NCI-H1048 (cell line): ENCODE measurements around the gene NDUFA13.
A peak's percentile ranks its signal among the peaks of the same experiment; 100 is the strongest.

Source experiments
- DNase-seq: peaks from one replicate; lab custom pipeline; 2025; lab: John Stamatoyannopoulos, UW

NDUFA13 gene

DNA sequence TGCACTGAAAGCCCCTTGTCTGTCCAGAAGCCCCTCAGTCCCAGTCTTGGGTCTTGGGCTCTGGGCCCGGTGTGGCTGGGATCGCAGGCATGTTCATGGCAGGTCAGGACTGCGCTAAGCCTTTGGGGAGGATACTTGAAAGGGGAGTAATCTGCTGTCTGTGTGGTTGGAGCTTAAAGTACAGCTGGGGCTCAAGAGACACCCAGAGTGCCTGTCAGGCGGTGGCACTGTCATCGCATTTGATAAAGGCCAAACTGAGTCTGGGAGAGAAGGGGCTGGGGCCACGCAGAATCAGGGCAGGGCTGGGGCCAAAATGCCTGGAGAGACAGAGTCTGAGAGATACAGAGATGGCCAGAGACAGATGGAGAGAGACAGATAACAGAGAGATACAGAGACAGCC, 17.8 kb downstream of the NDUFA13 start:
- no peak for DNase-seq

DNA sequence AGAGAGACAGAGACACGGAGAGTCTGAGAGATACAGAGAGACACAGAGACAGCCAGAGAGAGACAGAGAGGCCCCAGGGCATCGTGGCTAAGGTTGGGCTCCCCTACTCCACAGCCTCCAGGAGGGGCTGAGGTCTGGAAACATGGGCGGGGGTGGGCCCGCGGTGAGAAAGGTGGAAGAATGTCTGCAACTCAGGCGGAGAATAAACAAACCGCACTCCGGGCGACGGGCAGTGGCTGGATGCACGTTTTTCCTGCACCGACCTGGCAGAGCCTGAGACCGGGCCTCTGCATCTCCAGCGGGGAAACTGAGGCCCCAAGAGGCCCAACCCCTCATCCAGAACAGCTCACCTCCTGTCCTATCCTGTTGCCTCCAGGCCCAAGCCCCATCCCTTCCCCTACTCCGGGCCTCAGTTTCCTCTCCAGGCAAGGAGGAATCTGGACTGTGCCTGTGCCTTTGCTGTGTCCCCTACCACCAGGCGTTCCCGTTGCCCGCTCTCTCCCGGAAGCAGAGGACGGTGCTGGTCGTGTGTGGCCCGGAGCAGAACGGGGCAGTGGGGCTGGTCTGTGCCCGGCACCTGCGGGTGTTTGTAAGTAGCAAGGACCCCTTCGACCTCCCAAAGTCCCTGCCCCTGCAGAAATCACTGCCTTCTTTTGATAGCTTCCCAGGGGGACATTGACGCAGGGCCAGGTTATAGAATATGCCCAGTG, 18.7 kb downstream of the NDUFA13 start:
- DNase-seq: no peak

GRCh38 chr19:19535311-19536191, 19.5 kb downstream of the NDUFA13 start:
- DNase-seq: no peak

GRCh38 chr19:19537075-19538048, 21.3 kb downstream of the NDUFA13 start:
- no peak for DNase-seq

GRCh38 chr19:19538061-19538784, 22.2 kb downstream of the NDUFA13 start, which contains the start of gene CILP2:
Gene CILP2 (plus strand): TSS chr19:19538265. CDS start chr19:19538350, 85 bp downstream.
- DNase-seq: no peak

DNA sequence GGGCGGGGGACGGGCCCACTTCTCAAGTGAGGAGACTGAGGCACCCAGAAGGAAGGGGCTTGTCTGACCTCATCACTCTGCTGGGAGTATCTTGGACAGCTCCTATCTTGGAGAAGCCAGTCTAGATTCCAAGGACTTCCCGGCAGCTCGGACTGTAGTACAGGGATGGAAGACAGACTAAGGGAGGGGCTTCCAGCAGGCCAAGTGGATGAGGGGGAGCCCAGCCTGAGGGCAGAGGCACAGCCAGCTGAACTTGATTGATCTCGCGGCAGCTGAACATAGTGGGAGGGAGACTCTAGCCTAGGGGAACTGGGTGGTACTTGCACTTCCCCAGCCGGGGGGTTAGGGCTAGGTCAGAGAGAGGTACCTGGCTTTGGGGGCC, 22.8 kb downstream of the NDUFA13 start:
- DNase-seq: no peak

DNA sequence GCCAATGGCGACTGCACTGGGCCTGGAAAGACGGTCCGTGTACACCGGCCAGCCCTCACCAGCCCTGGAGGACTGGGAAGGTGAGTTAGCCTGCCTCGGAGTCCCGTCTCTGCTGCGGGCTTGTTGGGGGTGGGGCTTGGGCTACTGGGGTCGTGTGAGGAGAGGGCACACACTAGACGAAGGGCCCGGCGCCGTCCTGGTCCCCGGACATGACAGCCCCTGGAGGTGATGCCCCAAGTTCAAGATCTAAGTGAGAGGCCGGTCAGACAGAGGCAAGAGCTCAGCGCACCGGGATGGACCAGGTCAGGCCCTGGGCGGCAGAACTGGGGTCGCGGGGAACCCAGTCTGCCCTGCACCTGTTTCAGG, 23.7 kb downstream of the NDUFA13 start:
- DNase-seq: no peak

GRCh38 chr19:19540064-19540714, 24.2 kb downstream of the NDUFA13 start:
- DNase-seq: peak; percentile 80

DNA sequence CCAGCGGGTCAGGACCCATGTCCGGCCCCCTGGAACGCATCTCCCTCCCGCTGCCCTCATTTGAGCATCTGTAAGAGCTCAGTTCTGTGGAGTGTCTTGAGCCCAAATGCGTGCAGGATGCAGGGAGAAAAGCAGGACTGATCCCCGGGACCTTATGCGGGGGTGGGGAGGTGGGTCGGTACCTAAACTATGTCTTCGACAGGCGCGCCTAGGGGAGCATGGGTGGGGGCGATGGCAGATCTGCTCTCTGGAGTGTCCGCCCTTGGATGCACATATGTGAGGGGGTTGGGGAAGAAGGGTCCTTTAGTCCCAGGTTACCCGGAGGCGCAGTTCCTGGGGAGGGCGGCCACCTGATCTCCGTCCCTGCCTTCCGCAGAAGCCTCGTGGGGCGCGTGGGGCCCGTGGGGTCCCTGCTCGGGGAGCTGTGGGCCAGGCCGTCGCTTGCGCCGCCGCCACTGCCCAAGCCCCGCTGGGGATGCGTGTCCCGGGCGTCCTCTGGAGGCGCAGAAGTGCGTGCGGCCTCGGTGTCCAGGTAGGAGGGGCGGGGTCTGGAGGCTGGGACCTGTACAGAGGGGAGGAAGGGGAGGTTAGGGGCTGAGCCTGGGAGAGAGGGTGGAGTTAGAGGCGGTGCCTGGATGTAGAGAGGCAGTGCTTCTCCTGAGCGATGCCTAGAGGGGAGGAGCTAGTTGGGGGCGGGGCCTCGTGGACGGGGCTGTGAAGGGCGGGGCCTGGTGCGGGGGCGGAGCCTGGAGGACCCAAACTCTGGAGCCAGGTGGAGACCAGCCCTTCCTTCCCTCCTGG, 24.9 kb downstream of the NDUFA13 start:
- DNase-seq: no peak

DNA sequence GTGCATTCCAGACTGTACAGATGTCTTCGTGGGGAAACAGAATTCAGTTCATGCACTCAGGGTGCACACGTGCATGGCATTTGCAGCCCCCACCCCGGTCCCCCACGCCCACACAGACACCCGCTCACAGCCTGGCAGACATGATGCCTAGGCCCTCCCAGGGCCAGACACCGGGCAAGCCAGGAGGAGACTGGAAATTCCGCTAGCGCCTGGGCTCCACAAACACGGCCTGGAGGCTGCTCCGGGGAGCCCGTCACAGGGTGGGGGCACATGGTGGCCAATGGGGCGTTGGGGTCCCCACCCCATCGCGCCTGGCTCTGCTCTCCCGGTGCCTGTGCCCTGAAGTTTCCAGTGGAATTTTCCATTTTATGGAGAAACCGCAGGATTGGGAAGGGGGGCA, 25.6 kb downstream of the NDUFA13 start:
- DNase-seq: no peak

GRCh38 chr19:19542507-19542906, 26.5 kb downstream of the NDUFA13 start:
- DNase-seq: no peak

GRCh38 chr19:19543101-19543500, 27.1 kb downstream of the NDUFA13 start:
- DNase-seq: no peak

DNA sequence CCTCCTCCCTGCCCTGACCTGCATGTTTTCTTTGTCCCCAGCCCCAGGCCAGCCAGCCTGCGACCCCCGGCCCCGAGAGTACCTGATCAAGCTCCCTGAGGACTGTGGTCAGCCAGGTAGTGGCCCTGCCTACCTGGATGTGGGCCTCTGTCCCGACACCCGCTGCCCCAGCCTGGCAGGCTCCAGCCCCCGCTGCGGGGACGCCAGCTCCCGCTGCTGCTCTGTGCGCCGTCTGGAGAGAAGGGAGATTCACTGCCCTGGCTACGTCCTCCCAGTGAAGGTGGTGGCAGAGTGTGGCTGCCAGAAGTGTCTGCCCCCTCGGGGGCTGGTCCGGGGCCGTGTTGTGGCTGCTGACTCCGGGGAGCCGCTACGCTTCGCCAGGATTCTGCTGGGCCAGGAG, 27.6 kb downstream of the NDUFA13 start:
- DNase-seq: no peak

DNA sequence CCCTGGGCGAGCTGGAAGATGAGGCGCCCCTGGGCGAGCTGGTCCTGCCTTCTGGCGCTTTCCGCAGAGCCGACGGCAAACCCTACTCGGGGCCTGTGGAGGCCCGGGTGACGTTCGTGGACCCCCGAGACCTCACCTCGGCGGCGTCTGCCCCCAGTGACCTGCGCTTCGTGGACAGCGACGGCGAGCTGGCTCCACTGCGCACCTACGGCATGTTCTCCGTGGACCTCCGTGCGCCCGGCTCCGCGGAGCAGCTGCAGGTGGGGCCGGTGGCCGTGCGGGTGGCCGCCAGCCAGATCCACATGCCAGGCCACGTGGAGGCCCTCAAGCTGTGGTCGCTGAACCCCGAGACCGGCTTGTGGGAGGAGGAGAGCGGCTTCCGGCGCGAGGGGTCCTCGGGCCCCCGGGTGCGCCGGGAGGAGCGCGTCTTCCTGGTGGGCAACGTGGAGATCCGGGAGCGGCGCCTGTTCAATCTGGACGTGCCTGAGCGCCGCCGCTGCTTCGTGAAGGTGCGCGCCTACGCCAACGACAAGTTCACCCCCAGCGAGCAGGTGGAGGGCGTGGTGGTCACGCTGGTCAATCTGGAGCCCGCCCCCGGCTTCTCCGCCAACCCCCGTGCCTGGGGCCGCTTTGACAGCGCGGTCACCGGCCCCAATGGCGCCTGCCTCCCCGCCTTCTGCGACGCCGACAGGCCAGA, 28.4 kb downstream of the NDUFA13 start:
- no peak for DNase-seq

DNA sequence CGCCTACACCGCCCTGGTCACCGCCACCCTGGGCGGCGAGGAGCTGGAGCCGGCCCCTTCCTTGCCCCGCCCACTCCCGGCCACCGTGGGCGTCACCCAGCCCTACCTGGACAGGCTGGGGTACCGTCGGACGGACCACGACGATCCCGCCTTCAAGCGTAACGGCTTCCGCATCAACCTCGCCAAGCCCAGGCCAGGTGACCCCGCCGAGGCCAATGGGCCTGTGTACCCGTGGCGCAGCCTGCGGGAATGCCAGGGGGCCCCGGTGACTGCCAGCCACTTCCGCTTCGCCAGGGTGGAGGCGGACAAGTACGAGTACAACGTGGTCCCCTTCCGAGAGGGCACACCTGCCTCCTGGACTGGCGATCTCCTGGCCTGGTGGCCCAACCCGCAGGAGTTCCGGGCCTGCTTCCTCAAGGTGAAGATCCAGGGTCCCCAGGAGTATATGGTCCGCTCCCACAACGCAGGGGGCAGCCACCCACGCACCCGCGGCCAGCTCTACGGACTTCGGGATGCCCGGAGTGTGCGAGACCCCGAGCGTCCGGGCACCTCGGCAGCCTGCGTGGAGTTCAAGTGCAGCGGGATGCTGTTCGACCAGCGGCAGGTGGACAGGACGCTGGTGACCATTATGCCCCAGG, 29.0 kb downstream of the NDUFA13 start:
- no peak for DNase-seq

DNA sequence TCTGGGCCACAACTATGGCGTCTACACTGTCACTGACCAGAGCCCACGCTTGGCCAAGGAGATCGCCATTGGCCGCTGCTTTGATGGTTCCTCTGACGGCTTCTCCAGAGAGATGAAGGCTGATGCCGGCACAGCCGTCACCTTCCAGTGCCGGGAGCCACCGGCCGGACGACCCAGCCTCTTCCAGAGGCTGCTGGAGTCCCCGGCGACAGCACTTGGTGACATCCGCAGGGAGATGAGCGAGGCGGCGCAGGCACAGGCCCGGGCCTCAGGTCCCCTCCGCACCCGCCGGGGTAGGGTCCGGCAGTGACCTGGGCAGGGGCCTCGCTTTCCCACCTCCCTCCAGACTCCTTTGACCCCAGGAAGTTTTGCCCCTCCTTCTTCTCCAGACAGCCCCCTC, 29.7 kb downstream of the NDUFA13 start:
- DNase-seq: no peak

- no peak for DNase-seq
Measured at GRCh38 chr19:19546751-19547162, 30.7 kb downstream of the NDUFA13 start.

GRCh38 chr19:19547674-19548336, 31.8 kb downstream of the NDUFA13 start:
- DNase-seq: no peak
